Esophagus (tissue), 2 donors: ENCODE results near the gene FAM200B. TPM values are rescaled to one million over a fixed set of nuclear protein-coding genes. Genes with fewer than 3 reads are reported as not detected.
A peak's percentile ranks its signal among the peaks of the same experiment; 100 is the strongest.

Experiments used
- H3K27ac ChIP-seq, 2 donors: one replicate each; pipeline ENCODE4 v1.5.1; 2013; ENCODE audit warnings: low read depth in 2 of 2, mild to moderate bottlenecking in 2 of 2, inconsistent platforms in 1 of 2, low read length in 1 of 2, moderate library complexity in 1 of 2
- H3K27me3 ChIP-seq, 2 donors: one replicate each; pipeline ENCODE4 v1.6.1; 2013; ENCODE audit warnings: low read length in 2 of 2, control low read depth in 1 of 2, mild to moderate bottlenecking in 1 of 2; ENCODE audit not compliant: insufficient read depth in 2 of 2, control insufficient read depth in 1 of 2
- H3K36me3 ChIP-seq, 2 donors: one replicate each; pipeline ENCODE4 v1.6.1; 2013; ENCODE audit warnings: low read length in 1 of 2; ENCODE audit not compliant: control insufficient read depth in 2 of 2, insufficient read depth in 2 of 2
- H3K4me1 ChIP-seq, 2 donors: one replicate each; pipeline ENCODE4 v1.6.1; 2013; ENCODE audit warnings: low read length in 1 of 2; ENCODE audit not compliant: control insufficient read depth in 2 of 2, insufficient read depth in 2 of 2
- H3K4me3 ChIP-seq, 2 donors: one replicate each; pipeline ENCODE4 v1.5.1; 2013; ENCODE audit warnings: low read length in 2 of 2, mild to moderate bottlenecking in 2 of 2, low read depth in 1 of 2, moderate library complexity in 1 of 2
- H3K9me3 ChIP-seq, 2 donors: one replicate each; pipeline ENCODE4 v1.6.1; 2013; ENCODE audit warnings: mild to moderate bottlenecking in 2 of 2, low read depth in 1 of 2, low read length in 1 of 2, moderate library complexity in 1 of 2; ENCODE audit not compliant: control insufficient read depth in 2 of 2, insufficient read depth in 1 of 2
- WGBS, 2 donors: extraction: QIAGEN DNeasy Blood & Tissue Kit; methylation state at CpG; one replicate each; pipeline ENCODE4 v1.1.7; 2013; 5-methylcytosine and 5-hydroxymethylcytosine counted together
- polyA plus RNA-seq, 2 donors: library from polyadenylated mRNA; stranded (reverse); fragments of 200-250 nt; gene quantifications; one replicate each; pipeline ENCODE4 v1.2.3, GENCODE V29; 2013
- donor health status: healthy with polysubstance abuse.
- donor health status: Bipolar disorder and iron deficiency.

The FAM200B gene
- polyA plus RNA-seq, 2 donors = 25.7 to 42.6 TPM

DNA sequence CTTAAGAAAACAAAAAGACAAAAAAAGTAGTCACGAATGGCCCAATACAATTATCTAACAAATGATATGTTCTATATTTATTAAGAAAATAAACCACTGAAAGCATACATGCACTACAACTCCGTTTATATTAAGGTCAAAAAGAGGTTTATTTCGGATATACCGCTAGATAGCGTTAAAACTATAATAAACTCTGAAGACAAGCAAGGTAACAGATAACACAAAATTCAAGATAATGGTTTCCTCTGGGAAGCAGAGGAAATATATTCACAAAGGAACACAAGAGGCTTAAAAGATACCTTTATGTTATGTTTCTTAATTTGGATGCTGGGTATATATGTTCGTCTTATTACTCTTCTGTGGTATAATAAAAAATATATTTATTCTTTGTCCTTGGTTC is 4.7 kb upstream of the FAM200B start:
- Histone ChIP-seq H3K4me3 (no peak overlapping the region), H3K27ac (no peak overlapping the region), H3K4me1 (no peaks in the 10 kb centered on the region), H3K36me3 (no peaks in the 10 kb centered on the region), H3K27me3 (no peaks in the 10 kb centered on the region), H3K9me3 (no peaks in the 10 kb centered on the region)
- 92 to 95% methylated on average over 6 of the region's 6 CpGs for WGBS, 2 donors

DNA sequence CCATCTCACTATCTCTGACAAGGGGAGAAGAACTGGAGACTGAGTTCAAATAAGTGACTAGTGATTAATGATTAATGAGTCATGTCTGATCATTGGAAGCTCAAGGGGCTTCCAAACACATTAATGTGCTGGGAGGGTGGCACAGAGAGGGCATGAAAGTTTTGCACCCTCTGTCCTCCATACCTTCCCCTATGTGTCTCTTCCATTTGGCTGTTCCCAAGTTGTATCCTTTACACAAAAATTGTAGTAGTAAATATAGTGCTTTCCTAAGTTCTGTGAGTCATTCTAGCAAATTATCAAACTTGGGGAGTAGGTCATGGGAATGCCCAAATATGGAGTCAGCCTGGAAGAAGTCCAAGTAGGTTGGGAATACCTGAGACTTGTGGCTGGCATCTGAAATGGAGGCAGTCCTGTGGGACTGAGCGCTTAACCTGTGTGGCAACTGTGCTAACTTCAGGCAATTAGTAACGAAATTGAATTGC is 4.1 kb upstream of the FAM200B start:
- no peaks in the 10 kb centered on the region for H3K4me1 ChIP-seq
- no peaks in the 10 kb centered on the region for H3K36me3 ChIP-seq
- no peaks in the 10 kb centered on the region for H3K9me3 ChIP-seq
- H3K27me3 ChIP-seq = no peaks in the 10 kb centered on the region
- WGBS, 2 donors = 52 to 61% methylated on average over 2 of the region's 2 CpGs
- H3K4me3 ChIP-seq = no peak overlapping the region
- peak overlapping the region; percentile 69 to 76 for H3K27ac ChIP-seq

DNA sequence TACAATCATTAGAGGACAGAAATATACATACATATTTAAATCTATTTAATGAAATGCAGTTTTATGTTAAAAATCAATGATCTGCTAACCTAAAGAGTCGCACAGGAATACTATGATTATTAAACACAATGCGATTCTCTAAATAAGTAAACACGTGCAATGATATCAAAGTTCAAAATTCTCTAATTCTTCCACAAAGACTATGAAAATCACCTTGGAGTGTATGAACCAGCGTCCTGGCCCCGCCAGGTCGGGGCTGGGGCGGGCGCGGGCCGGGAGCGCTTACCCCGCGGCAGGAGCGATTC is 608 bp upstream of the FAM200B start:
- no peaks in the 10 kb centered on the region for H3K36me3 ChIP-seq
- H3K27ac ChIP-seq = peak overlapping the region; percentile 95 to 99
- H3K4me3 ChIP-seq = peak overlapping the region; percentile 71 to 87
- peaks cover 0 to 3% of the 10 kb centered on the region in 2 donors for H3K4me1 ChIP-seq
- H3K9me3 ChIP-seq = no peaks in the 10 kb centered on the region
- no peaks in the 10 kb centered on the region for H3K27me3 ChIP-seq
- WGBS, 2 donors = 1% methylated on average over 14 of the region's 14 CpGs

DNA sequence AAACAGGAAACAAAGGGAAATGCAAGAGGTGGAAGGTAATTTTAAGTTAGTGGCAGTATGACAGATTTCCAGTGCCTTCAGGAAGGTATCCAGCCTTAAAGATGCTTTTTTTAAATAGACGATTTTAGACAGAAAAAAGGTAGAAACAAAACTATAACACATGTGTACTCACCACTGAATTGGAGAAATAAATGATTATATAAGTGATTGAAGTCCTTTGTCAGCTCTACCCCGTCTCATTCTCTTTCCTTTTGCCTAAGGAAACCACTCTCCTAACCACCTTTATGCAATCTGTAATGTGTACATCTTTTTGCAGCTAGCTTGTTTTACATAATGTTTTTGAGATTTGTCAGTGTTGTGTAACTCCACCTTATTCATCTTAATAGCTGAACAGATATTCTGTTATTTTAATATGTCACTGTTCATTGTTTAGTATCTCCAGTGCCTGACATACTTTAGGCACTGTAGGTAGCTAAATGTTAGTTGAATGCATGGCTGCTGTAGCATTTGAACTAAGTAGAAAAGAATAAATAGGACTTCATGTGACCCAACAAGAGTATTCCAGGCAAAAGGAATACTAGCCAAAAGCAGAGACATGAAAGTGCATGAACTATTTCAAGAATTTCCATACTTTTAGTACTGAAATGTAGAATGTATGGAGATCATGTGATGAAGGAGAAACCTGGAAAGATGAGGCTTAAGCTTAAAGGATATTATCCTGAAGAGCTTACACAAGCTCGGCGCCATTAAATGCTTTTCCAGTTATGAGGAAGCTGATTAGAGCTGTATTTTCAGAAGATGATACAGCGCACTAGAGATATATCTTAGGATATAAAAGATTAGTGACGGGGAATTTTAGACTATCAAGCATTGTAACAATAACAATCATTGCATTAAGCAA is 865 bp downstream of the FAM200B start:
- Histone ChIP-seq H3K4me3 (peak overlapping the region; percentile 71 to 87), H3K27ac (peak overlapping the region; percentile 95 to 99), H3K9me3 (no peaks in the 10 kb centered on the region), H3K4me1 (peaks cover 0 to 3% of the 10 kb centered on the region in 2 donors), H3K27me3 (no peaks in the 10 kb centered on the region), H3K36me3 (no peaks in the 10 kb centered on the region)
- WGBS, 2 donors = 25 to 30% methylated on average over 6 of the region's 6 CpGs

DNA sequence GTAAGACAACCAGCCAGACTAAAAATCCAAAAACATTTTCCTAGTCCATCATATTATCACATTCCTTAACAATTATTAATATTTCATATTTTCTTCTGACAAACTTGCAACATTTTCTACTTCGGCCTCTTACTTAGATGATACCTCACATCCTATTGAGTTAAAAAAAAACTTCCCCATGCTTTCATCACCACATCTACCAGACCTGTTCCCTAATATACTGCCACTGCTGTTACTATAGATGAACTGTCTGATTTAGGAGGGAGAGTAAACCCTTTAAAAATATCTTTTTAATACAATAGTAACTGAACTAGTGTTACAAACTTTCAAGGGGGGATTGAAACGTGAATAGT is 1.5 kb downstream of the FAM200B start:
- Histone ChIP-seq H3K36me3 (no peaks in the 10 kb centered on the region), H3K4me1 (peaks cover 0 to 3% of the 10 kb centered on the region in 2 donors), H3K9me3 (no peaks in the 10 kb centered on the region), H3K27me3 (no peaks in the 10 kb centered on the region), H3K27ac (no peak overlapping the region), H3K4me3 (peak overlapping the region in 1 of 2 donors; percentile 87)
- 65% methylated on average over 2 of the region's 2 CpGs for WGBS, 2 donors

DNA sequence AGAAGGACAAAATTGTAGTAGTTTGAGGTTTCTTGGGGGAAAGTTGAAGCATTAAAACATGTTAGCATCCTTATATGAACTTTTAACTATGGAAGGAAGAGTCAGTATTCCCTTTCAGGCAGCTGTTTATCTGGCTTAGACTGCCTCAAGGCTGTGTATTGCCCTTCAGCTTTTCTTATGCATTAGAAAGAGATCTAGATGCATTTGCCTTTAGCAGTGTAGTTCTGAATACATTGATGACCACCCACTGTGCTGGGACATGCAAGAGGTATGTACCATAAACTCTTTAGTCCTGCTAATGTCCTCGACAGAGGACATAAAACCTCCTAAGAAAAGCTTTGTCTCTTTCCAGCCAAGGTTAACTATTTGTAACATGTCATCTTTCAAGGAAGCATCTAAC is 2.9 kb downstream of the FAM200B start:
- Histone ChIP-seq H3K9me3 (no peaks in the 10 kb centered on the region), H3K27me3 (no peaks in the 10 kb centered on the region), H3K4me3 (no peak overlapping the region), H3K4me1 (peaks cover 0 to 3% of the 10 kb centered on the region in 2 donors), H3K27ac (peak overlapping the region in 1 of 2 donors; percentile 47), H3K36me3 (no peaks in the 10 kb centered on the region)
- 77 to 84% methylated on average over 1 of the region's 1 CpG for WGBS, 2 donors

DNA sequence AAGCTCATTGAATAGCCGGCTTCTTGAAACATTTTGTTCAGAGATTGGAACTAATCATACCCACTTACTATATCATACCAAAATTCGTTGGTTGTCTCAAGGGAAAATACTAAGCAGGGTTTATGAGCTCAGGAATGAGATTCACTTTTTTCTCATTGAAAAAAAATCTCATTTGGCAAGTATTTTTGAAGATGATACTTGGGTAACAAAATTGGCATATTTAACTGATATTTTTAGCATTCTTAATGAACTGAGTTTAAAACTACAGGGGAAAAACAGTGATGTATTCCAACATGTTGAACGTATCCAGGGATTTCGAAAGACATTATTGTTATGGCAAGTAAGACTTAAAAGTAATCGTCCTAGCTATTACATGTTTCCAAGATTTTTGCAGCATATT is 6.4 kb downstream of the FAM200B start:
- H3K9me3 ChIP-seq = no peaks in the 10 kb centered on the region
- H3K36me3 ChIP-seq = no peaks in the 10 kb centered on the region
- no peaks in the 10 kb centered on the region for H3K27me3 ChIP-seq
- 76 to 79% methylated on average over 5 of the region's 5 CpGs for WGBS, 2 donors
- H3K27ac ChIP-seq = no peak overlapping the region
- peaks cover 0 to 3% of the 10 kb centered on the region in 2 donors for H3K4me1 ChIP-seq
- H3K4me3 ChIP-seq = no peak overlapping the region

DNA sequence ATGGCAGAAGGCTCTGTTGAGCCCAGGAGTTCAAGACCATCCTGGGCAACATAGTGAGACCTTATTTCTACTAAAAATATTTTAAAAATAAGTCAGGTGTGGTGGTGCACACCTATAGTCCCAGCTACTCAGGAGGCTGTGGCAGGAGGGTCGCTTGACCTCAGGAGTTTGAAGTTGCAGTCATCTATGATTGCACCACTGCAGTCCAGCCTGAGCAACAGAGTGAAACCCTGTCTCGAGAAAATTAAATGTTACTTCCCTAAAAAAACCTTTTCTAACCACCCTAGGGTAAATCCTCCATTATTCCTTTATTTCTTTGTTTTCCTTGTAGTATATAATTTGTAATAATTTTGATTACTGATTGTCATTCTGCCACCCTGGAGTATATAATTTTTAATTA is 7.9 kb downstream of the FAM200B start:
- Histone ChIP-seq H3K4me1 (peaks cover 0 to 2% of the 10 kb centered on the region in 2 donors), H3K36me3 (no peaks in the 10 kb centered on the region), H3K4me3 (no peak overlapping the region), H3K27me3 (no peaks in the 10 kb centered on the region), H3K27ac (no peak overlapping the region), H3K9me3 (no peaks in the 10 kb centered on the region)
- WGBS, 2 donors = 88 to 92% methylated on average over 2 of the region's 2 CpGs

DNA sequence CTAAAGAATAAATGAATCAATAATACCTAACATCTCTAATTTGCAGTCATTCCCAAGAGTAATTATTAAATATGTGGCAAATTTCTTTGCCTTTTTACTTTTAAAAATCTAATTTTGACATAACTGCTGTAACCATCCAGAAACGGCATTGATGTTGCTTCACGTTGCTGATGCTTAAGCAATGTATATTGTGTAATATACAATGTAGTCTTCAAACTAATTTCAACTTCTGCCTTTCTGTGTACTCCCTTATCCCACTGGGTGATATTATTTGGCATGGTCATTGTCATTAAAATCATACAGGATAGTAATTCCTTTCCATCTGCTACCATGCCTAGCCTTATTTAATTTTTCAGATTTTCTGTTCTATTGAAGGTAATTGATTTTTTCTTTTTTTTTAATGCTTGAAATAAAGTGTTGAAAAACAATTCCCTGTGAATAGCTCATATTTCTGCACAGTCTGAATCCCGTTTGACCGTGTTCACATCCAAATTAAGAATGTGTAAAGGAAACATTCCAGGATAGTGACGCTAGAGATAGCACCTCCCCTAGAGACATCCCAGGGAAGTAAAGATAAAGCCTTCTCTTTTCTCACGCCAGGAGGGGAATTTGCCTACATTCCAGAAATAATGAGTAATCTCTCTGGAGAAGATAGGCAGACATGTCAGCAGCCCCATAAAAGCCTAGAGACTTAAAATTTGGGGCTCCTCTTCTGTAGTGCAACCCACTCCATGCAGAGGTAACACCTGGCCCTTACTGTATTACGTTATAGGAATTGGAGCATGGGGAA is 8.6 kb downstream of the FAM200B start:
- Histone ChIP-seq H3K36me3 (no peaks in the 10 kb centered on the region), H3K4me3 (no peak overlapping the region), H3K27me3 (no peaks in the 10 kb centered on the region), H3K9me3 (no peaks in the 10 kb centered on the region), H3K27ac (no peak overlapping the region), H3K4me1 (peaks cover 0 to 2% of the 10 kb centered on the region in 2 donors)
- 55 to 56% methylated on average over 7 of the region's 7 CpGs for WGBS, 2 donors
